SK-N-SH treated with all-trans-retinoic acid at 6 μM for 48 hours (cell line): ENCODE data around the gene DBI.

Experiments used
- ATAC-seq: fragments of 200-7000 bp; cut with Tn5 transposase; 3 replicates; pipeline ENCODE4 v1.9.1; 2020; ENCODE audit warnings: mild to moderate bottlenecking, moderate library complexity
- ARNTL ChIP-seq: fragments of 450-650 bp; formaldehyde crosslinking; IDR thresholded peaks from 2 replicates; pipeline ENCODE4 v1.5.0; 2020; ENCODE audit warnings: low read depth, mild to moderate bottlenecking, moderate library complexity, borderline replicate concordance
- BACH2 ChIP-seq: fragments of 250-450 bp; sonication (Bioruptor Pico); IDR thresholded peaks from 2 replicates; pipeline ENCODE4 v1.9.0; 2021; ENCODE audit warnings: mild to moderate bottlenecking, borderline replicate concordance
- CSDC2 ChIP-seq: fragments of 250-450 bp; sonication (Bioruptor Pico); IDR thresholded peaks from 2 replicates; pipeline ENCODE4 v1.5.0; 2020; ENCODE audit warnings: mild to moderate bottlenecking, moderate library complexity
- CSRNP3 ChIP-seq: fragments of 250-450 bp; sonication (Bioruptor Pico); IDR thresholded peaks from 2 replicates; pipeline ENCODE4 v1.5.1; 2021; ENCODE audit warnings: mild to moderate bottlenecking, moderate library complexity
- ESRRG ChIP-seq: fragments of 250-450 bp; sonication (Bioruptor Pico); IDR thresholded peaks from 2 replicates; pipeline ENCODE4 v1.6.1; 2021; ENCODE audit warnings: mild to moderate bottlenecking
- GLIS3 ChIP-seq: fragments of 250-450 bp; sonication (Bioruptor Pico); IDR thresholded peaks from 2 replicates; pipeline ENCODE4 v1.5.0; 2020; ENCODE audit warnings: mild to moderate bottlenecking, moderate library complexity
- ISL1 ChIP-seq: fragments of 250-450 bp; sonication (Bioruptor Pico); IDR thresholded peaks from 2 replicates; pipeline ENCODE4 v2.1.2; 2022; ENCODE audit warnings: mild to moderate bottlenecking, moderate library complexity
- RARB ChIP-seq: fragments of 250-450 bp; sonication (Bioruptor Pico); IDR thresholded peaks from 2 replicates; pipeline ENCODE4 v1.8.0; 2021; ENCODE audit warnings: mild to moderate bottlenecking, moderate library complexity
- SNAI2 ChIP-seq: fragments of 250-450 bp; sonication (Bioruptor Pico); IDR thresholded peaks from 2 replicates; pipeline ENCODE4 v1.5.0; 2020; ENCODE audit warnings: mild to moderate bottlenecking, moderate library complexity
- TCF4 ChIP-seq: fragments of 250-450 bp; sonication (Bioruptor Pico); IDR thresholded peaks from 2 replicates; pipeline ENCODE4 v1.8.0; 2021; ENCODE audit warnings: mild to moderate bottlenecking, moderate library complexity, borderline replicate concordance
- TOX ChIP-seq: fragments of 250-450 bp; sonication (Bioruptor Pico); IDR thresholded peaks from 2 replicates; pipeline ENCODE4 v1.8.0; 2021; ENCODE audit warnings: mild to moderate bottlenecking, moderate library complexity, borderline replicate concordance
- ZC3H10 ChIP-seq: fragments of 250-450 bp; sonication (Bioruptor Pico); IDR thresholded peaks from 2 replicates; pipeline ENCODE4 v1.5.1; 2021; ENCODE audit warnings: mild to moderate bottlenecking, moderate library complexity
- ZFP3 ChIP-seq: fragments of 250-450 bp; sonication (Bioruptor Pico); IDR thresholded peaks from 2 replicates; pipeline ENCODE4 v1.5.0; 2020; ENCODE audit warnings: mild to moderate bottlenecking, moderate library complexity
- ZFP30 ChIP-seq: fragments of 450-650 bp; formaldehyde crosslinking; IDR thresholded peaks from 2 replicates; pipeline ENCODE4 v1.5.0; 2022; ENCODE audit warnings: mild to moderate bottlenecking, moderate library complexity
- ZNF565 ChIP-seq: fragments of 450-650 bp; formaldehyde crosslinking; conservative IDR thresholded peaks from 2 replicates; pipeline ENCODE4 v1.5.0; 2020; ENCODE audit warnings: low read depth, mild to moderate bottlenecking, moderate library complexity
- ZNF70 ChIP-seq: fragments of 450-650 bp; formaldehyde crosslinking; IDR thresholded peaks from 2 replicates; pipeline ENCODE4 v1.5.0; 2020; ENCODE audit warnings: mild to moderate bottlenecking, moderate library complexity
- ZNF8 ChIP-seq: fragments of 450-650 bp; formaldehyde crosslinking; IDR thresholded peaks from 2 replicates; pipeline ENCODE4 v1.5.0; 2020; ENCODE audit warnings: mild to moderate bottlenecking, moderate library complexity
- TF ChIP-seq, protein P1 (sequence below): fragments of 250-450 bp; sonication (Bioruptor Pico); IDR thresholded peaks from 2 replicates; pipeline ENCODE4 v1.8.0; 2021; ENCODE audit warnings: low read depth, mild to moderate bottlenecking, moderate library complexity, borderline replicate concordance
- TF ChIP-seq, protein P2 (sequence below): fragments of 250-450 bp; sonication (Bioruptor Pico); IDR thresholded peaks from 2 replicates; pipeline ENCODE4 v1.5.0; 2020; ENCODE audit warnings: mild to moderate bottlenecking, moderate library complexity
- TF ChIP-seq, protein P3 (sequence below): fragments of 250-450 bp; sonication (Bioruptor Pico); IDR thresholded peaks from 2 replicates; pipeline ENCODE4 v1.5.1; 2020; ENCODE audit warnings: low read depth, mild to moderate bottlenecking, moderate library complexity

Gene DBI

DNA sequence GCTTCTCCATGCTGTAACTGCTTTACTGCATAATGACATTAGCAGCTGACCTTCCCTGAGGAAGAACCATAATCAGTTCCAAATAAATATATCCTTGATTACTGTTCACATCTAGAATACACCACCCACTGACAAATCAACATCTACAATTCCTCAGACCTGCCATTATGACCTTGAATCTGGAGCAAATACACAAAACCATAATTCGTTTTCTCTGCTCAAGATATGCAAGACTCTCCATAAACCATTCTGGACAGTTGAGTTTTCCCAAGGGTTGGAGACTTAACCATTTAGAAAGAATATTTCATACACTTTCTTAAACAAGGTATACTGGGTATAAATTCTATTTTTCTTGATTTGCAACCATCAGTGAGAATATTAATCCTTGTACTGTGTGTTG is 11.9 kb upstream of the DBI start:
- TF ChIP-seq ZNF565 (CRISPR knock-in tag) (no peak), ZFP3 (CRISPR knock-in tag) (no peak), ZNF70 (CRISPR knock-in tag) (no peak), TCF4 (CRISPR knock-in tag) (no peak), BACH2 (CRISPR knock-in tag) (no peak)
- TF ChIP-seq, protein P1, sequence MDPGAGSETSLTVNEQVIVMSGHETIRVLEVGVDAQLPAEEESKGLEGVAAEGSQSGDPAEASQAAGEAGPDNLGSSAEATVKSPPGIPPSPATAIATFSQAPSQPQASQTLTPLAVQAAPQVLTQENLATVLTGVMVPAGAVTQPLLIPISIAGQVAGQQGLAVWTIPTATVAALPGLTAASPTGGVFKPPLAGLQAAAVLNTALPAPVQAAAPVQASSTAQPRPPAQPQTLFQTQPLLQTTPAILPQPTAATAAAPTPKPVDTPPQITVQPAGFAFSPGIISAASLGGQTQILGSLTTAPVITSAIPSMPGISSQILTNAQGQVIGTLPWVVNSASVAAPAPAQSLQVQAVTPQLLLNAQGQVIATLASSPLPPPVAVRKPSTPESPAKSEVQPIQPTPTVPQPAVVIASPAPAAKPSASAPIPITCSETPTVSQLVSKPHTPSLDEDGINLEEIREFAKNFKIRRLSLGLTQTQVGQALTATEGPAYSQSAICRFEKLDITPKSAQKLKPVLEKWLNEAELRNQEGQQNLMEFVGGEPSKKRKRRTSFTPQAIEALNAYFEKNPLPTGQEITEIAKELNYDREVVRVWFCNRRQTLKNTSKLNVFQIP (CRISPR knock-in tag): no peak
- TF ChIP-seq, all 23 proteins: peak for 0
- ATAC-seq: no peak

DNA sequence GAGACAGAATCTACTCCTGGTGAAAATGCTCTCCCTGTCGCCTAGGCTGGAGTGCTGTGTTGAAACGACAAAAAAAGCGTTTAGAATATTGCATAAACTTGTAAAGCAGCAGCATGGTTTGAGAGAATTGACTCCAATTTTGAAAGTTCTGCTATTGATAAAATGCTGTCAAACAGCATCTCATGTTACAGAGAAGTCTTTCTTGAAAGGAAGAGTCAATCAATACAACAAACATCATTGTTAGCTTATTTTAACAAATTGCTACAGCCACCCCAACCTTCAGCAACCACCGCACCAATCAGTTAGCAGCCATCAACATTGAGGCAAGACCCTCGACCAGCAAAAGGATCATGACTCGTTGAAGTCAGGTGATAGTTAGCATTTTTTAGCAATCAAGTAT is 7.0 kb upstream of the DBI start:
- TF ChIP-seq TOX (no peak), ZFP30 (CRISPR knock-in tag) (no peak), RARB (CRISPR knock-in tag) (no peak), ESRRG (CRISPR knock-in tag) (no peak), GLIS3 (CRISPR knock-in tag) (no peak), CSRNP3 (CRISPR knock-in tag) (no peak), ZC3H10 (CRISPR knock-in tag) (no peak), ZFP3 (CRISPR knock-in tag) (no peak), ZNF565 (CRISPR knock-in tag) (no peak), CSDC2 (CRISPR knock-in tag) (no peak), ZNF8 (no peak), ARNTL (CRISPR knock-in tag) (no peak), SNAI2 (CRISPR knock-in tag) (no peak)
- TF ChIP-seq, protein P2, sequence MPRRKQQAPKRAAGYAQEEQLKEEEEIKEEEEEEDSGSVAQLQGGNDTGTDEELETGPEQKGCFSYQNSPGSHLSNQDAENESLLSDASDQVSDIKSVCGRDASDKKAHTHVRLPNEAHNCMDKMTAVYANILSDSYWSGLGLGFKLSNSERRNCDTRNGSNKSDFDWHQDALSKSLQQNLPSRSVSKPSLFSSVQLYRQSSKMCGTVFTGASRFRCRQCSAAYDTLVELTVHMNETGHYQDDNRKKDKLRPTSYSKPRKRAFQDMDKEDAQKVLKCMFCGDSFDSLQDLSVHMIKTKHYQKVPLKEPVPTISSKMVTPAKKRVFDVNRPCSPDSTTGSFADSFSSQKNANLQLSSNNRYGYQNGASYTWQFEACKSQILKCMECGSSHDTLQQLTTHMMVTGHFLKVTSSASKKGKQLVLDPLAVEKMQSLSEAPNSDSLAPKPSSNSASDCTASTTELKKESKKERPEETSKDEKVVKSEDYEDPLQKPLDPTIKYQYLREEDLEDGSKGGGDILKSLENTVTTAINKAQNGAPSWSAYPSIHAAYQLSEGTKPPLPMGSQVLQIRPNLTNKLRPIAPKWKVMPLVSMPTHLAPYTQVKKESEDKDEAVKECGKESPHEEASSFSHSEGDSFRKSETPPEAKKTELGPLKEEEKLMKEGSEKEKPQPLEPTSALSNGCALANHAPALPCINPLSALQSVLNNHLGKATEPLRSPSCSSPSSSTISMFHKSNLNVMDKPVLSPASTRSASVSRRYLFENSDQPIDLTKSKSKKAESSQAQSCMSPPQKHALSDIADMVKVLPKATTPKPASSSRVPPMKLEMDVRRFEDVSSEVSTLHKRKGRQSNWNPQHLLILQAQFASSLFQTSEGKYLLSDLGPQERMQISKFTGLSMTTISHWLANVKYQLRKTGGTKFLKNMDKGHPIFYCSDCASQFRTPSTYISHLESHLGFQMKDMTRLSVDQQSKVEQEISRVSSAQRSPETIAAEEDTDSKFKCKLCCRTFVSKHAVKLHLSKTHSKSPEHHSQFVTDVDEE (CRISPR knock-in tag): no peak
- TF ChIP-seq, protein P3, sequence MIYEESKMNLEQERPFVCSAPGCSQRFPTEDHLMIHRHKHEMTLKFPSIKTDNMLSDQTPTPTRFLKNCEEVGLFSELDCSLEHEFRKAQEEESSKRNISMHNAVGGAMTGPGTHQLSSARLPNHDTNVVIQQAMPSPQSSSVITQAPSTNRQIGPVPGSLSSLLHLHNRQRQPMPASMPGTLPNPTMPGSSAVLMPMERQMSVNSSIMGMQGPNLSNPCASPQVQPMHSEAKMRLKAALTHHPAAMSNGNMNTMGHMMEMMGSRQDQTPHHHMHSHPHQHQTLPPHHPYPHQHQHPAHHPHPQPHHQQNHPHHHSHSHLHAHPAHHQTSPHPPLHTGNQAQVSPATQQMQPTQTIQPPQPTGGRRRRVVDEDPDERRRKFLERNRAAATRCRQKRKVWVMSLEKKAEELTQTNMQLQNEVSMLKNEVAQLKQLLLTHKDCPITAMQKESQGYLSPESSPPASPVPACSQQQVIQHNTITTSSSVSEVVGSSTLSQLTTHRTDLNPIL (CRISPR knock-in tag): no peak
- ATAC-seq: no peak

- TF ChIP-seq ZFP30 (CRISPR knock-in tag) (no peak), ZC3H10 (CRISPR knock-in tag) (no peak), RARB (CRISPR knock-in tag) (no peak), ISL1 (CRISPR knock-in tag) (no peak), TOX (no peak), ARNTL (CRISPR knock-in tag) (no peak), ZFP3 (CRISPR knock-in tag) (no peak), GLIS3 (CRISPR knock-in tag) (no peak), CSRNP3 (CRISPR knock-in tag) (no peak), TCF4 (CRISPR knock-in tag) (no peak), SNAI2 (CRISPR knock-in tag) (no peak), ESRRG (CRISPR knock-in tag) (no peak)
- TF ChIP-seq, protein P2 (CRISPR knock-in tag): no peak
- TF ChIP-seq, protein P3 (CRISPR knock-in tag): no peak
- TF ChIP-seq, protein P1 (CRISPR knock-in tag): no peak
- no peak for ATAC-seq
These were observed 6.3 kb upstream of the DBI start for GRCh38 chr2:119360423-119360966.
